Duodenal mucosa (tissue), 2 donors: ENCODE measurements around the gene ASB3.

ENCODE experiments used
- H3K27ac ChIP-seq: one replicate; pipeline ENCODE4 v1.7.0; 2013; ENCODE audit warnings: low read depth, low read length
- H3K27me3 ChIP-seq, 2 donors: one replicate each; pipeline ENCODE4 v1.7.0; 2013; ENCODE audit warnings: low read length in 2 of 2, control low read depth in 1 of 2; ENCODE audit not compliant: insufficient read depth in 2 of 2, control insufficient read depth in 1 of 2
- H3K36me3 ChIP-seq, 2 donors: one replicate each; pipeline ENCODE4 v1.7.0; 2013; ENCODE audit warnings: low read length in 2 of 2, control low read depth in 1 of 2; ENCODE audit not compliant: insufficient read depth in 2 of 2, control insufficient read depth in 1 of 2
- H3K4me1 ChIP-seq, 2 donors: one replicate each; pipeline ENCODE4 v1.7.0; 2013; ENCODE audit warnings: low read length in 2 of 2, control low read depth in 1 of 2; ENCODE audit not compliant: insufficient read depth in 2 of 2, control insufficient read depth in 1 of 2
- H3K4me3 ChIP-seq, 2 donors: one replicate each; pipeline ENCODE4 v1.7.0; 2013; ENCODE audit warnings: low read length in 2 of 2, low read depth in 1 of 2
- H3K9ac ChIP-seq, 2 donors: one replicate each; pipeline ENCODE4 v1.7.0; 2013; ENCODE audit warnings: low read length in 2 of 2, low read depth in 1 of 2
- H3K9me3 ChIP-seq, 2 donors: one replicate each; pipeline ENCODE4 v1.7.0; 2013; ENCODE audit warnings: low read length in 2 of 2, control low read depth in 1 of 2; ENCODE audit not compliant: control insufficient read depth in 1 of 2

ASB3 gene

GRCh38 chr2:53711271-53711780, 75.4 kb downstream of the ASB3 start:
- Histone ChIP-seq H3K9ac (no peak overlapping the region), H3K27me3 (no peaks in the 10 kb centered on the region), H3K9me3 (peaks cover 4 to 9% of the 10 kb centered on the region in 2 donors), H3K4me3 (no peak overlapping the region), H3K27ac (no peak overlapping the region), H3K36me3 (peaks cover 14 to 21% of the 10 kb centered on the region in 2 donors), H3K4me1 (no peaks in the 10 kb centered on the region)

- Histone ChIP-seq H3K9me3 (peaks cover 4 to 9% of the 10 kb centered on the region in 2 donors), H3K27ac (no peak overlapping the region), H3K9ac (no peak overlapping the region), H3K27me3 (no peaks in the 10 kb centered on the region), H3K36me3 (peaks cover 14 to 18% of the 10 kb centered on the region in 2 donors), H3K4me3 (no peak overlapping the region), H3K4me1 (no peaks in the 10 kb centered on the region)
These were observed 77.8 kb downstream of the ASB3 start for GRCh38 chr2:53708988-53709387.

- Histone ChIP-seq H3K36me3 (no peaks in the 10 kb centered on the region), H3K4me1 (no peaks in the 10 kb centered on the region), H3K9me3 (no peaks in the 10 kb centered on the region), H3K27ac (no peak overlapping the region), H3K4me3 (no peak overlapping the region), H3K27me3 (no peaks in the 10 kb centered on the region), H3K9ac (no peak overlapping the region)
These were observed 85.5 kb downstream of the ASB3 start for GRCh38 chr2:53701221-53701620.

GRCh38 chr2:53697686-53698085, 89.1 kb downstream of the ASB3 start:
- H3K27ac ChIP-seq, result no peak overlapping the region
- no peaks in the 10 kb centered on the region for H3K9me3 ChIP-seq
- no peak overlapping the region for H3K9ac ChIP-seq
- H3K36me3 ChIP-seq, result peaks cover 0 to 5% of the 10 kb centered on the region in 2 donors
- H3K27me3 ChIP-seq, result no peaks in the 10 kb centered on the region
- no peak overlapping the region for H3K4me3 ChIP-seq
- no peaks in the 10 kb centered on the region for H3K4me1 ChIP-seq

GRCh38 chr2:53697092-53697491, 89.7 kb downstream of the ASB3 start:
- Histone ChIP-seq H3K36me3 (peaks cover 0 to 5% of the 10 kb centered on the region in 2 donors), H3K27me3 (no peaks in the 10 kb centered on the region), H3K4me3 (no peak overlapping the region), H3K4me1 (no peaks in the 10 kb centered on the region), H3K9ac (no peak overlapping the region), H3K27ac (no peak overlapping the region), H3K9me3 (no peaks in the 10 kb centered on the region)

- Histone ChIP-seq H3K27ac (no peak overlapping the region), H3K36me3 (peaks cover 0 to 5% of the 10 kb centered on the region in 2 donors), H3K4me3 (no peak overlapping the region), H3K4me1 (no peaks in the 10 kb centered on the region), H3K9me3 (no peaks in the 10 kb centered on the region), H3K27me3 (no peaks in the 10 kb centered on the region), H3K9ac (no peak overlapping the region)
These were observed 91.2 kb downstream of the ASB3 start for GRCh38 chr2:53695575-53695974.

- no peak overlapping the region for H3K9ac ChIP-seq
- no peaks in the 10 kb centered on the region for H3K27me3 ChIP-seq
- H3K4me3 ChIP-seq, result no peak overlapping the region
- peaks cover 0 to 5% of the 10 kb centered on the region in 2 donors for H3K36me3 ChIP-seq
- H3K9me3 ChIP-seq, result no peaks in the 10 kb centered on the region
- H3K27ac ChIP-seq, result no peak overlapping the region
- no peaks in the 10 kb centered on the region for H3K4me1 ChIP-seq
These were observed 92.5 kb downstream of the ASB3 start for GRCh38 chr2:53694096-53694771.

- H3K27ac ChIP-seq, result no peak overlapping the region
- H3K9me3 ChIP-seq, result no peaks in the 10 kb centered on the region
- no peak overlapping the region for H3K4me3 ChIP-seq
- peaks cover 0 to 13% of the 10 kb centered on the region in 2 donors for H3K36me3 ChIP-seq
- no peak overlapping the region for H3K9ac ChIP-seq
- no peaks in the 10 kb centered on the region for H3K4me1 ChIP-seq
- H3K27me3 ChIP-seq, result no peaks in the 10 kb centered on the region
These were observed 95.9 kb downstream of the ASB3 start for GRCh38 chr2:53690876-53691275.

- Histone ChIP-seq H3K36me3 (peaks cover 0 to 7% of the 10 kb centered on the region in 2 donors), H3K27ac (no peak overlapping the region), H3K9ac (no peak overlapping the region), H3K27me3 (no peaks in the 10 kb centered on the region), H3K9me3 (no peaks in the 10 kb centered on the region), H3K4me3 (no peak overlapping the region), H3K4me1 (no peaks in the 10 kb centered on the region)
These were observed 113.8 kb downstream of the ASB3 start for GRCh38 chr2:53672881-53673522.

- Histone ChIP-seq H3K4me3 (no peak overlapping the region), H3K9me3 (no peaks in the 10 kb centered on the region), H3K9ac (no peak overlapping the region), H3K27me3 (no peaks in the 10 kb centered on the region), H3K4me1 (no peaks in the 10 kb centered on the region), H3K36me3 (peaks cover 0 to 7% of the 10 kb centered on the region in 2 donors), H3K27ac (no peak overlapping the region)
These were observed 116.4 kb downstream of the ASB3 start for GRCh38 chr2:53670331-53670730.
